Measurements from ENCODE around the gene FAF1. TPM values are rescaled to one million over a fixed set of nuclear protein-coding genes. Genes with fewer than 3 reads are reported as not detected.
A peak's percentile ranks its signal among the peaks of the same experiment; 100 is the strongest.

FAF1 gene
- polyA plus RNA-seq, 1 of the 3 experiments (the other 2 are of a cell fraction), result 8.7 TPM

DNA sequence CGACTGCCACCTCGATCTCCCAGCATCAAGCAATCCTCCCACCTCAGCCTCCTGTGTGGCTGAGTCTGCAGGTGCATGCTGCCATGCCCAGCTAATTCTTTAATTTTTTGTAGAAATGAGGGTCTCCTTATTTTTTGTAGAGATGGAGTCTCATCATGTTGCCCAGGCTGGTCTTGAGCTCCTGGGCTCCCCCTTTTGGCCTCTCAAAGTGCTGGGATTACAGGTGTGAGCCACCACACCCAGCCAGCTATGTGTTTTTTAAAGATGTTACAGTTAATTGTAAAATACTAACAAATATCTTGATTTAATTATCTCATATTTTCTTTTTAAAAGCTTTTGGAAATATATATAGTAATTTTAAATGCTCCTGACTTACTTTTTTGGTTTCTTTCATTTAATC, 355.5 kb downstream of the FAF1 start:
- Histone ChIP-seq H4K20me1 (ENCODE audit: insufficient read depth) (no peaks in the 10 kb centered on the region), H3K4me2 (no peak overlapping the region), H3K27ac (ENCODE audit: low read depth in 2 of 2, low read length in 1 of 2) (peak overlapping the region; percentile 80 to 89; a peak in 2 of 4 replicates), H3K4me1 (ENCODE audit: control insufficient read depth in 1 of 2, insufficient read depth in 2 of 2, low read depth in 1 of 2, low read length in 1 of 2) (peaks cover 2 to 18% of the 10 kb centered on the region in 2 experiments), H3K9me2 (no peaks in the 10 kb centered on the region), H3K27me3 (ENCODE audit: insufficient read depth) (no peaks in the 10 kb centered on the region), H3K36me3 (replicated peaks in 1 of 2; ENCODE audit: control insufficient read depth in 1 of 2, insufficient read depth in 2 of 2, low read length in 1 of 2) (no peaks in the 10 kb centered on the region), H3K79me2 (ENCODE audit: insufficient read depth) (peaks cover 5% of the 10 kb centered on the region; the same call in 1 of the 2 replicates), H3K9ac (no peak overlapping the region), H3K9me3 (no peaks in the 10 kb centered on the region), H3F3A (replicated peaks; ENCODE audit: insufficient read depth) (peaks cover 21% of the 10 kb centered on the region), H3K4me3 (ENCODE audit: low read depth in 2 of 2, low read length in 1 of 2) (no peak overlapping the region), H2AFZ (ENCODE audit: low read depth) (no peak overlapping the region)
- TF ChIP-seq MXI1 (IDR thresholded peaks at IDR 0.05; ENCODE audit: low read depth, low read length), result no peak
- TF ChIP-seq FOSL2 (IDR thresholded peaks at IDR 0.05; ENCODE audit: borderline replicate concordance, low read depth), result no peak
- TF ChIP-seq, protein P1, sequence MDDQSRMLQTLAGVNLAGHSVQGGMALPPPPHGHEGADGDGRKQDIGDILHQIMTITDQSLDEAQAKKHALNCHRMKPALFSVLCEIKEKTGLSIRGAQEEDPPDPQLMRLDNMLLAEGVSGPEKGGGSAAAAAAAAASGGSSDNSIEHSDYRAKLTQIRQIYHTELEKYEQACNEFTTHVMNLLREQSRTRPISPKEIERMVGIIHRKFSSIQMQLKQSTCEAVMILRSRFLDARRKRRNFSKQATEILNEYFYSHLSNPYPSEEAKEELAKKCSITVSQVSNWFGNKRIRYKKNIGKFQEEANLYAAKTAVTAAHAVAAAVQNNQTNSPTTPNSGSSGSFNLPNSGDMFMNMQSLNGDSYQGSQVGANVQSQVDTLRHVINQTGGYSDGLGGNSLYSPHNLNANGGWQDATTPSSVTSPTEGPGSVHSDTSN (IDR thresholded peaks at IDR 0.05), result no peak
- TF ChIP-seq ELF1 (IDR thresholded peaks at IDR 0.05), result no peak
- TF ChIP-seq, protein P2, sequence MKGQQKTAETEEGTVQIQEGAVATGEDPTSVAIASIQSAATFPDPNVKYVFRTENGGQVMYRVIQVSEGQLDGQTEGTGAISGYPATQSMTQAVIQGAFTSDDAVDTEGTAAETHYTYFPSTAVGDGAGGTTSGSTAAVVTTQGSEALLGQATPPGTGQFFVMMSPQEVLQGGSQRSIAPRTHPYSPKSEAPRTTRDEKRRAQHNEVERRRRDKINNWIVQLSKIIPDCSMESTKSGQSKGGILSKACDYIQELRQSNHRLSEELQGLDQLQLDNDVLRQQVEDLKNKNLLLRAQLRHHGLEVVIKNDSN (IDR thresholded peaks at IDR 0.05; ENCODE audit: borderline replicate concordance, low read depth), result no peak
- TF ChIP-seq, protein P3, sequence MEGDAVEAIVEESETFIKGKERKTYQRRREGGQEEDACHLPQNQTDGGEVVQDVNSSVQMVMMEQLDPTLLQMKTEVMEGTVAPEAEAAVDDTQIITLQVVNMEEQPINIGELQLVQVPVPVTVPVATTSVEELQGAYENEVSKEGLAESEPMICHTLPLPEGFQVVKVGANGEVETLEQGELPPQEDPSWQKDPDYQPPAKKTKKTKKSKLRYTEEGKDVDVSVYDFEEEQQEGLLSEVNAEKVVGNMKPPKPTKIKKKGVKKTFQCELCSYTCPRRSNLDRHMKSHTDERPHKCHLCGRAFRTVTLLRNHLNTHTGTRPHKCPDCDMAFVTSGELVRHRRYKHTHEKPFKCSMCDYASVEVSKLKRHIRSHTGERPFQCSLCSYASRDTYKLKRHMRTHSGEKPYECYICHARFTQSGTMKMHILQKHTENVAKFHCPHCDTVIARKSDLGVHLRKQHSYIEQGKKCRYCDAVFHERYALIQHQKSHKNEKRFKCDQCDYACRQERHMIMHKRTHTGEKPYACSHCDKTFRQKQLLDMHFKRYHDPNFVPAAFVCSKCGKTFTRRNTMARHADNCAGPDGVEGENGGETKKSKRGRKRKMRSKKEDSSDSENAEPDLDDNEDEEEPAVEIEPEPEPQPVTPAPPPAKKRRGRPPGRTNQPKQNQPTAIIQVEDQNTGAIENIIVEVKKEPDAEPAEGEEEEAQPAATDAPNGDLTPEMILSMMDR (IDR thresholded peaks at IDR 0.05), result peak; percentile 22; the same call in 1 of the 2 replicates
- TF ChIP-seq TCF12 (IDR thresholded peaks at IDR 0.05), result no peak
- CTCF ChIA-PET, result interaction anchor here (0.7 to 1.3 kb wide), 9 partner anchors 13 to 236 kb away, joined by 3 to 4 read pairs (median 3); no protein-coding TSS in a partner anchor
- POLR2A ChIA-PET, result interaction anchor here (0.9 kb wide), 1 partner anchor 15 kb away, joined by 4 read pairs; no protein-coding TSS in a partner anchor
- DNase-seq, result no peak
- WGBS (ENCODE audit: low lambda C conversion rate), result 97% methylated on average over 2 of the region's 2 CpGs

DNA sequence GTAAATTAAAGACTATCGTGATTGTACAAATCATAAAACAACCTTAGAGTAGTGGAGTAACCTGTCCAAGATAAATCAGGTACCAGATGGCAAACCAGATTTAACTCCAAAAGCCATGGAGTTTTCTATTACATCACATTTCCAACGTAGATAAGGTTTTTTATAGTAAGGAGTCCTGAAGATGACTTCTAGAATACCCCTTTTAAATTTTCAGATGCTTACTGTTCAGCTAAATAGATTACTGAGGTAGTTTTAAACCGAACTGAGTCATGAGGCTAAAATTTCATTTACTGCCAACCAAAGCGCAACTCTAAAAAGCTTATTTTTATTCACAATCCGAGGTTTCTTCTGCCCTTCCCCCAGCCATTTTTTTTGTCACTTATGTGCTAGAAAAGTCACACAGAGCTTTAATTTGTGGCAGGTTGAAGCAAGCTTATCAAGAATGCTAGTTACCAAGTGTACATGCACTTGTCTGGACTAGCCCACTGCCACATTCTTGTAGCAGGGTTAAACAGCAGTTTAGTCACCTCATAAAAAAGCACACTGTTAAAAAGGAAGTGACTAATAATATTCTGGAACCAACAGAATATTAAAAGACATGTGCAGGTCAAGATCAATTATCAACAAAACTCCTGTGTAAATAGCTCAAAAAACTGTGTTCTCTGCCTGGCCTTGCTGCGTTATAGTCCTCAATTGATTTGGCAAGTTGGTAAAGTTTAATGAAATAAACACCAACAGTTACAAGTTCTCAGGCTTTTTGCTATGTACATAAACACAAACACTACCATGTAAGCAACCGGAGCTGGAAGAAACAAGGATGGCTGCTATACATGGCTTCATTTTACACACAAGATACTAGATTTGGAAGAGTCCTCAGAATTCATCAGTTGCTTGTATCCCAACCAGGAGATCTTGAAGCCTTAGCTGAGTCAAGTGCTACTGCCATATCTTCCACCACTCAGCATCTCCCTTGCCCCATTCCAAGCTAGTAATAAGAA, 356.5 kb downstream of the FAF1 start:
- POLR2A ChIA-PET, result no interaction called here
- TF ChIP-seq, protein P4, sequence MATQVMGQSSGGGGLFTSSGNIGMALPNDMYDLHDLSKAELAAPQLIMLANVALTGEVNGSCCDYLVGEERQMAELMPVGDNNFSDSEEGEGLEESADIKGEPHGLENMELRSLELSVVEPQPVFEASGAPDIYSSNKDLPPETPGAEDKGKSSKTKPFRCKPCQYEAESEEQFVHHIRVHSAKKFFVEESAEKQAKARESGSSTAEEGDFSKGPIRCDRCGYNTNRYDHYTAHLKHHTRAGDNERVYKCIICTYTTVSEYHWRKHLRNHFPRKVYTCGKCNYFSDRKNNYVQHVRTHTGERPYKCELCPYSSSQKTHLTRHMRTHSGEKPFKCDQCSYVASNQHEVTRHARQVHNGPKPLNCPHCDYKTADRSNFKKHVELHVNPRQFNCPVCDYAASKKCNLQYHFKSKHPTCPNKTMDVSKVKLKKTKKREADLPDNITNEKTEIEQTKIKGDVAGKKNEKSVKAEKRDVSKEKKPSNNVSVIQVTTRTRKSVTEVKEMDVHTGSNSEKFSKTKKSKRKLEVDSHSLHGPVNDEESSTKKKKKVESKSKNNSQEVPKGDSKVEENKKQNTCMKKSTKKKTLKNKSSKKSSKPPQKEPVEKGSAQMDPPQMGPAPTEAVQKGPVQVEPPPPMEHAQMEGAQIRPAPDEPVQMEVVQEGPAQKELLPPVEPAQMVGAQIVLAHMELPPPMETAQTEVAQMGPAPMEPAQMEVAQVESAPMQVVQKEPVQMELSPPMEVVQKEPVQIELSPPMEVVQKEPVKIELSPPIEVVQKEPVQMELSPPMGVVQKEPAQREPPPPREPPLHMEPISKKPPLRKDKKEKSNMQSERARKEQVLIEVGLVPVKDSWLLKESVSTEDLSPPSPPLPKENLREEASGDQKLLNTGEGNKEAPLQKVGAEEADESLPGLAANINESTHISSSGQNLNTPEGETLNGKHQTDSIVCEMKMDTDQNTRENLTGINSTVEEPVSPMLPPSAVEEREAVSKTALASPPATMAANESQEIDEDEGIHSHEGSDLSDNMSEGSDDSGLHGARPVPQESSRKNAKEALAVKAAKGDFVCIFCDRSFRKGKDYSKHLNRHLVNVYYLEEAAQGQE (IDR thresholded peaks at IDR 0.05; ENCODE audit: low read depth, low read length), result no peak
- TF ChIP-seq MXI1 (IDR thresholded peaks at IDR 0.05; ENCODE audit: low read depth, low read length) (no peak), FOSL2 (IDR thresholded peaks at IDR 0.05; ENCODE audit: borderline replicate concordance, low read depth) (peak; percentile 57; the same call in 1 of the 2 replicates), EZH2phosphoT487 (IDR thresholded peaks at IDR 0.05; ENCODE audit: borderline replicate concordance, low read depth) (no peak), FOXJ3 (CRISPR knock-in tag; IDR thresholded peaks at IDR 0.05) (no peak), NFIC (IDR thresholded peaks at IDR 0.05; ENCODE audit: borderline replicate concordance) (peak; percentile 76), RXRA (IDR thresholded peaks at IDR 0.05; ENCODE audit: borderline replicate concordance, low read depth) (peak; percentile 68; the same call in 1 of the 2 replicates), SIN3A (IDR thresholded peaks at IDR 0.05; ENCODE audit: borderline replicate concordance, low read depth, low read length) (0 out of 2 replicates have a peak, but pooled peaks have one; percentile 23), NRF1 (IDR thresholded peaks at IDR 0.05; ENCODE audit: low read depth, low read length) (no peak), JUND (IDR thresholded peaks at IDR 0.05) (peak; percentile 80), RAD21 (IDR thresholded peaks at IDR 0.05; ENCODE audit: low read length) (no peak)
- TF ChIP-seq, protein P5, sequence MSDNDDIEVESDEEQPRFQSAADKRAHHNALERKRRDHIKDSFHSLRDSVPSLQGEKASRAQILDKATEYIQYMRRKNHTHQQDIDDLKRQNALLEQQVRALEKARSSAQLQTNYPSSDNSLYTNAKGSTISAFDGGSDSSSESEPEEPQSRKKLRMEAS (IDR thresholded peaks at IDR 0.05; ENCODE audit: low read depth), result peak; percentile 72

More for the DNA sequence above, 356.5 kb downstream of the FAF1 start:
- Histone ChIP-seq H3K9ac (peak overlapping the region; percentile 25; the same call in 1 of the 2 replicates), H3K36me3 (replicated peaks in 1 of 2; ENCODE audit: control insufficient read depth in 1 of 2, insufficient read depth in 2 of 2, low read length in 1 of 2) (no peaks in the 10 kb centered on the region), H3K79me2 (ENCODE audit: insufficient read depth) (peaks cover 5% of the 10 kb centered on the region; the same call in 1 of the 2 replicates), H3K4me2 (peak overlapping the region; percentile 77), H3K4me3 (ENCODE audit: low read depth in 2 of 2, low read length in 1 of 2) (no peak overlapping the region; a peak in 1 of 4 replicates), H3F3A (replicated peaks; ENCODE audit: insufficient read depth) (peaks cover 21% of the 10 kb centered on the region), H3K27ac (ENCODE audit: low read depth in 2 of 2, low read length in 1 of 2) (peak overlapping the region; percentile 80 to 89), H3K27me3 (ENCODE audit: insufficient read depth) (no peaks in the 10 kb centered on the region), H3K9me3 (no peaks in the 10 kb centered on the region), H4K20me1 (ENCODE audit: insufficient read depth) (no peaks in the 10 kb centered on the region), H3K9me2 (no peaks in the 10 kb centered on the region), H3K4me1 (ENCODE audit: control insufficient read depth in 1 of 2, insufficient read depth in 2 of 2, low read depth in 1 of 2, low read length in 1 of 2) (peaks cover 2 to 18% of the 10 kb centered on the region in 2 experiments), H2AFZ (ENCODE audit: low read depth) (no peak overlapping the region)
- no peak for DNase-seq
- CTCF ChIA-PET, result interaction anchor here (0.7 to 1.3 kb wide), 3 partner anchors 16 to 100 kb away, joined by 3 to 4 read pairs (median 3); no protein-coding TSS in a partner anchor
- WGBS (ENCODE audit: low lambda C conversion rate), result 32% methylated on average over 7 of the region's 7 CpGs
